HG02759 (cell line): ENCODE results near the gene RIT2.
"Not testable (repeated sequence)": the region's sequence is repeated elsewhere in the genome, so short reads cannot be mapped to it uniquely, and the experiment has no call there.

ENCODE experiments used
- ATAC-seq: cut with Tn5 transposase; IDR thresholded peaks from one replicate; pipeline ENCODE4 v1.9.1; 2021; ENCODE audit warnings: mild to moderate bottlenecking, moderate library complexity; ENCODE audit not compliant: unreplicated experiment

Gene RIT2

DNA sequence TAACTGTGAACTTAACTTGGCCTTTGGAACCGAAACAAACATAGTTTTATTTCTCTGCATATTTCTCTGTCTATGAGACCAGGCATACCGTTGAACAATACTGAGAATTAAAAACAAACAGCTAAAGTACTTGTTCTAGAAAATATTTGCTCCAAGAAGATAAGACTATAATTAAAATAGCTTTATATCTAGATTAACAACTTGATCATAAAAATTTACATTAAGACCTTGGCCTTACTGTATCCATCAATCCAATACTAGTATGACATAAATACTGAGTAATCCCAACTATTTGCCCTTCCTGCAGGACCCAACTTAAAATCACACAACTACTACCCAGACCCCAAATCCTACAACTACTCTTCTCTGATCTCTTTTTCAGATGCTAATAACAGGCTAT lies 260.9 kb downstream of the RIT2 start:
- ATAC-seq = no peak

DNA sequence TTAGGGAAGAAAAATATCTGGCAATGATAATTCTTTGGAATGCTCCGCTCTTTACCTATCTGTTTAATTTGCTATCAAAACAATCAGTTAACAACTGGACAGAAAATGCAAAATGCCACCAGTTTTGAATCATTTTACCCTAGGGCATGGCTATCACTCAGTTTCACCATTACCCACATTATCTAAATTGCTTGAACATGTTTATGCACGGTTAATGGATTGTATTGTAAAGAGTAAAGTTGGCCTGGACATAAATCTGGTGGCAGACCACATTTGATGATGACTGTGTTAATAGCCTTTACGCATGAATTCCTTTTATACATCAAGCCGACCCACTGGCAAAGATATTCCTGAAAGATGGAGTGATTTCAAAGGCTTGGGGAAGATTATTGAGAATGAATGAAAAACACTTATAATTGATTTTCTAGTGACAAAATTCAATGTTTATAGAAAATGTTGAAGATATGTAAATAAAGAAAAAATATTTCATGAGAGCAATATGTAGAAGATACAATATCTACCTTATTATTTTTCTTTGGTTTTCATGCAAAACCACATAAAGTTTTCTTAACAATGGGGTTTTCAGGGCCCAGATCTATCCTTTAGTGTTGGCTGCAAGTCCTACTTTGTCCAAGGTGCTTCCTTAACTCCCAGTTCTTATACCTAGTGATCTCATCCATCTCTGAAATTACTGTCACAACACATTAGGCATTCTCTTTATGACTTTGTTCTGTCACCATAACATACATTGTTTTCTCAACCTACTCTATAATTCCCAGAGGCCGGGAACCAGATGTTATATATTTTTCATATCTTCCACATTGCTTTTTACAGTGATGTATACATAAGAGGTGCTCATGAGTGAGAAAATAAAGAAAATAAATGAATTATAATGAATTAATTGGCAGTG lies 265.1 kb downstream of the RIT2 start:
- ATAC-seq = no peak

DNA sequence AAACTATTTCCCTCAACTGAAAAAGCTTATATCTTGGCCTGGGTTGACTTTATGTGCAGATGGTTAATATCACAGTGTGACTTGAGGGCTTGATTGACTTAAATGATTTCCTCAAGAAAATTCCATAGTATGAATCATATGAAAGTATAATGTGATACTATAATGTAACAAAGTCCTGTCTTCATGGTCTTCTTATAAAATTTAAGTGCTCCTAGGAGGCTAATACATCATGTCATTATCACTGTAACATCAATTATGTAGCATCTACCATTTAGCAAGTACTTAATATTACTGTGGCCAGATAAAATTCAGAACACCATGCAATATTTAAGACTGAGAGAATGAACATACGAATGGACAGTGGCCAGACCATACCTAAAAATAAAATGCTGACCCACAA lies 276.1 kb downstream of the RIT2 start:
- ATAC-seq = no peak

DNA sequence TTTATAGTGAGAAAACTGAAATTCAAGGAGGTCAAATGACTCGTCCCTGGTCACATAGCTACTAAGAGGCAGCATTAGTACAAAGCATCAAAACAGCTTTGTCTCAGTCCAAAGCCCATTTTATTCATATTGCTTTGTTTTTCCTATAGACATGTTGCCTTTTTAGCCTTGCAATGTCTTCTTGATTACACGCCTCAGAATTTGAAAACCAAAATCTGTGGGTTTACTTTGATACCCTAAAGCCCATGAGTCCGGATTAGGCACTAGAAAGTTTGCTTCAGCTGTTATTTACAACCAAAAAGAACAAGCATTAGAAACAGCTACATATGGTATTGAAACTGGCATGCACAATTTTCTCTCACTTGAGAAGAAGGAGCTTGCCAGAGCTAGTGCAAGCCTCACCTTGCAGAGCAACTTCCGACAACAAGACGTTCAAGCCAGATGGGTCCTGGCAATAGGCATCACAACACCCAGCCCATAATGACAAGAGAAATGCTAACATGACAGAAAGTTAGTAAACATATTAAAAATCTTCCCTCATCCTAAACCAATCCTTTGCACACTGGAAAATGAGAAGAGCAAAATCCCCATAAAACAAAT lies 276.8 kb downstream of the RIT2 start:
- no peak for ATAC-seq

DNA sequence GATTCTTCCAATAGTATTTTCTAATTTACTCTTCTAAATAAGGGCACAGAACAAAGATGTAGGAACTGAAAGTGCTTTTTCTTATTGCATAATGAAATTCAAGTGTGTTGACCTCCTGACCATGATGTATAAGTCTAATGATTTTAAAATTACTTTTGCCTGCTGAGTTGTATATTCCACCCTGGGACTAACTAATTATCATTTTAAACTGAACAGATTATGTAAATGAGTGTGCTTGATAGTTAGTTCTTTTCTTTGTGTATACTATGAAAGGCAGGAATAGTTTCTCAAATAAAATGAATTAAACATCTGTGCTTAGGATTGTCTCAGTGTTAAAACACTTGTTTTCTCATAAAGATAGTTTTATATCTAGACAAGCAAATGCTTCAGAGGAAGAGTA lies 284.5 kb downstream of the RIT2 start:
- no peak for ATAC-seq

DNA sequence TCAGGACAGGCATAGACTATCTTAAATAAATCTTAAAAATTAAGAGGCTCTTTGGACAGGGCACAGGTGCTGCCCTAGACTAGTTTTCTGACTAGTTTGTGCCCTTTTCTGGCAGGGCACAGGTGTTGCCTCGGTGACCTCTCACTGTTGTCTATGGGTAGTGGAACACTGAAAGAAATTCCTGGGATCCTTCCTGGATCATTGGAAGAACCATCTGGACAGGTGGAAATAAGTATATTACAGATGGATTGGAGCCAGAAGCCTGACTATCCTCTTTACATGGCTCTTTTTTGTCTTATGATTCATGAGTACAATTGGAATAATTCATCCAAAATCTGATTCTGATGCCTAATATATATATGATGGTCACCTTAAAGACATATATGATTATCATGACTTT lies 286.6 kb downstream of the RIT2 start:
- ATAC-seq = no peak

DNA sequence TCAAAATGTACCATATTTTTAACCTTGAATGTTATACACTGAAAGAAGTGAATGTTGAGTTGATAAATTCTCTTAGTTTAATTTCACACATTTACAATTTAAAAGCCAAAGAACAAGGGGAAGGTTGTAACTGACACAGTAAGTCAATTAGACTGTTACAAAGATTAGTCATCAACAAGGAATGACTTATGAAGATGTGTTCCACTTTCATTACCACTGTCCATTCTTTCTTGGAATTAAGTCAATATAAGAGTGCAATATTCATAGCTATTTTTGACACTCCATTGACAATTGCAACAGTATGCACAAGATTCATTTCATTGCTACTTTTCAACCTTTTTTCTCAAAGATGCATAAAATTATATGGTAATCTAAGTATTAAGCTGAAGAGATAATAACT lies 291.3 kb downstream of the RIT2 start:
- no peak for ATAC-seq

DNA sequence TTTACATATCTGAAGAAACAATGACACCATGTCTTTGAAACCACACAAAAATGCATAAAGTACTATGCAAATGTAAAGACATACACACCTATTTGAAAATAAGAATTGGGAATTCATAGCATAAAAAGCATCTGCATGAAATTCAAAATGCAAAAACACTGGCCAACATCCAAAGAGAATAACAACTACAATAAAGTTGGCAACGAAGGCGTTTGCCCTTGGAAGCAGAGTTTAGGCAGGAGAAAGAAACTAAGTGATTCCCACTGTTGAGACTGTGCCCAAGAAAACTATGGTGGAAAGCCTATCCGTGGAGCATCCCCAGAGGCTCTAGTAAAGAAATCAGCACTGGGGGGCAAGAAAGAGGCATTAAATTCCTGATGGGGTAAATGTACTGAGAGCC lies 292.8 kb downstream of the RIT2 start:
- no peak for ATAC-seq

DNA sequence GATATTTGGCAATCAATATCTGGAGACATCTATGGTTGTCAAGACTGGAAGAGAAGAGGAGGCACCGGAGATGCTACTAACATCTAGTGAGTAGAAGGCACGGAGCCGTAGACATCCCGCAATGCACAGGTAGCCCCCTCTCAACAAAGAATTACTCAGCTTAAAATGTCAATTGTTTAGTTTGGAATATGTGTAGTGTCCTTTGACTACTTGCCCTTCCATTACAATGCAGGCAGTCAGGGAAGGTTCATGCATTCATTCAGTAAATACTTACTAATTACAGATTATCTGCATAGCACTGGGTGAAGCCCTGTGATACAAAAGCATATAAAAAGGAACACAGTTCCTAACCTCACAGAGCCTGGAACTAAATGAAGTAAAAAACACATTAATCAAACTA lies 294.0 kb downstream of the RIT2 start:
- ATAC-seq = no peak

DNA sequence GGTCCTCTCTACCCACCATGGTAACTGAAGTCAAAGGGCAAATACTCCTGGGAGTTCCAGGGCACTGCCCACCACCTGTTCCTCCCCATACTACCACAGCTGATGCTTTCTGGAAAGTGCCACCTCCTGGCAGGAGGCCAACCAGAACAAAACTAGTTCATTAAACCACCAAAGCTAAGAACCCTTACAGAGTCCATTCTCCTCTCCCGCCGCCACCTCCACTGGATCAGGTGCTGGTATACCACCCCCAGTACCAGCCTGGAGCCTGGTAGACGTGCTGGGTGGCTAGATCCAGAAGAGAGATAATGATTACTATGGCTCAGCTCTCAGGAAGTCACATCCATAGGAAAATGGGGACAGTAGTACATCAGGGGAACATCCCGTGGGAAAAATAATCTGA lies 300.9 kb downstream of the RIT2 start:
- ATAC-seq = no peak

DNA sequence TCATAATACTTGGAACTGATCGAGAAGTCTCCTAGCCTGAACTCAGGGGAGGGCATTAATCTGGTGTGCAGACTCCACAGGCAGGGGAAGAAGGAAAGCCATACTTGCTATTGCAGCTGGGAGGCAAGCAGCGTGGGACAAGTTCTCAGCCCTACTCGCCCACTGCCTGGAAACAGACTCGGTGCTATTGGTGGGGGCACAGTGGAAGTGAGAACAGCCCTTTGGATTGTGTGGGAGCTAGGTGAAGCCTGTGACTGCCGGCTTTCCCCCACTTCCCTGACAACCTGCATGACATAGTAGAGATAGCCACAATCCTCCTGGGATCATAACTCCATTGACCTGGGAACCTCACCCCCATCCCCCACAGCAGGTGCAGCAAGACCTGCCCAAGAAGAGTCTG lies 301.3 kb downstream of the RIT2 start:
- no peak for ATAC-seq

DNA sequence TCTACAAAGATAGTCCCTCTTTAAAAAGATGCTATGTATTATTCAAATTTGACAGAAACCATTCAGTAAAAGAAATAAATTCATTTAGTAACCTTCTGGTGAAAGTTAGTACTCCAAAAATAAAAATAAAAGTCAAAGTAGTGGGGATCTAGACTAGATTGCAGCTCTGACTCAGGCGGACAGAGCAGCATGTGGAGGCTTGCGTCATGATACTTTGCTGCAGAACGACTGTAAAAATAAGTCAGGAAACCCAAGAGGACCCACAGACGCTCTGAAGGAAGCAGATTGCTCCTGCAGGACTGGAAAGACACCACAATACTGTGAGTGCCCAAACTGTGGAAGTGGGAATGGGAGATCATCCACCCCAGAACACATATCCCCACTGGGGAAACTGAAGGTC lies 301.9 kb downstream of the RIT2 start:
- no peak for ATAC-seq

DNA sequence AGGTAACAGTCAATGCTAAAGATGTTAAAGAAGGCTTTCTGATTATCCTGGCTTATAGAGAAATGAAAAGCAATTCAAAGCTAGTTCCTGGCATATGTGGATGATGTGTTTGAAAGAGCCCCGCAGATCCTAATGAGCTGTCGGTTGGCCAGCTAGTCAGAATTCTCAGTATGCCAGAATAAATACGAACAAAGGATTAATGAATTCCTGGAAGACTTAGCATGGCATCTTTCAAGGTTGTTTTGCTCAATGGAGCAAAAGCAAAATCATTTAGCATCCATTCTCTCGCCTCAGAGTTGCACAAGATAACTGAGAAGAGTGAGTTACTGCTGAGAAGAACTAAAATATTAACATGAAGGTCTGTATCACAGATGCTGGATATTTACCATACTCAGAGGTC lies 307.6 kb downstream of the RIT2 start:
- no peak for ATAC-seq

DNA sequence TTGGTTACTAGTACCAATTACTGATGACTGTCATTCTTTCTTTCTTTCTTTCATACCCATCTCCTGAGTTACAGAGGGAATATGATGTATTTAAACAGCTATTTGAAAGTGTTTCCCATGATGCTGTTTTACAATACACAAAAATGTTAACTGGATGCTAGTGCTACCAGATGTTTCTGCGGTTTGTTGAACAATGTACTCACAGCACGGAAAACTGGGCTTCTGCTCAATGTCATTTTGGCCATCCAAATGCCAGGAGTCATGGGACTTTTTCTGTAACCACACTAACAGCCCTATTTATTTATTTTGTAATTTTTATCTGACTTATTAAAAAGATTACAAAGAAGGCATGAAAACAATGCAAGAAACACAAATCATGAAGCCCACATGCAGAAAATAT lies 313.8 kb downstream of the RIT2 start:
- no peak for ATAC-seq

DNA sequence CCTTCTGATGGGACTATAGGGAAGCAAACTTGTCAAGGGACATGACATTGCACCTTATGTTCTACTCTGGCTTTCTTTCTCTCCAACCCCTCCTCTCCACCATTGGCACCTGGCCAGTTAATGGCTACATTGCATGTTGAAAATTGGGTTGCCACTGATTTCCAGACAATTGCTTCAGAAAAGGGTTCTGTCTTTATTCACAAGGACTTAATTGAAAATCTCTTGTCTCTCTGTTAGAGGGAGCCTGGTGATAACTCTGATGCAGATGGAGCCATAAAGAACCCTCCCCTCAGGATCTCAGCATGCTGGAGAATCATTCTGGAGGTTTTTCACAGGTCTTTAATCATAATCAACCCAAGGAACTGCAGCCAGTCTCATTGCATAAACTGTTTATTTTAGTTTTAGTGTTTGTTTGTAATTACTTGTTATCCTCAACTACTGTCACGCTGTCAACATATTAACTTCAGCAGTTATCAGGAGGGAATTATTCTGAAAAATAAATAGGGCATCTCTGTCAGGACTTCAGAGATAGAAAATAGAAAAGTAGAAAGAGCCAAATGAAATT lies 316.8 kb downstream of the RIT2 start:
- ATAC-seq = no peak

DNA sequence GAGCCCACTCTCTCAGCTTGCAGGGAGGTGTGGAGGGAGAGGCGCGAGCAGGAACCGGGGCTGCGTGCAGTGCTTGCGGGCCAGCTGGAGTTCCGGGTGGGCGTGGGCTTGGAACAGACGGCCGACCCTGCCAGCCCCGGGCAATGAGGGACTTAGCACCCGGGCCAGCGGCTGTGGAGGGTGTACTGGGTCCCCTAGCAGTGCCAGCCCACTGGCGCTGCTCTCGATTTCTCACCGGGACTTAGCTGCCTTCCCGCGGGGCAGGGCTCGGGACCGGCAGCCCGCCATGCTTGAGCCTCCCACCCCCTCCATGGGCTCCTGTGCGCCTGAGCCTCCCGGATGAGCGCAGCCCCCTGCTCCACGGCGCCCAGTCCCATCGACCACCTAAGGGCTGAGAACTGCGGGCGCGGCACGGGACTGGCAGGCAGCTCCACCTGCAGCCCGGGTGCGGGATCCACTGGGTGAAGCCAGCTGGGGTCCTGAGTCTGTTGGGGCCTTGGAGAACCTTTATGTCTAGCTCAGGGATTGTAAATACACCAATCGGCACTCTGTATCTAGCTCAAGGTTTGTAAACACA lies 320.2 kb downstream of the RIT2 start:
- not testable (repeated sequence) for ATAC-seq

DNA sequence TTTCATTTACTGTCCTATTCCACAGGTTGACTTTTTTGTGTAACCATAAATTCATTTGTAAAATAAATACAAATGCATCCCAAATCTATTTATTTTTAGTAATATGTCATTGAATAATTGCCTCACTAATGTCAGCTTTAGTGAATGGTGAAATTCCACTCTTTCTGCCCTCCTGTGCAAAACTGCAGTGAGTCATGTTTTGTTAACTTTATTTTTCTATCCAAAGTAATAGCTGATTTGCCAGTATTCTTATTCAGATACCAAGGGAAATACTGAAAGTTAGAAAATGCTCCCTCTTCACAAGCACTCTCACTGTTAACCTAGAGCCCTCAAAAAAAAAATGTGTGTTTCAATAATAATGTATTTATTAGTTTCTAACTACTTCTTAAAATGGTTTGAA lies 322.8 kb downstream of the RIT2 start:
- ATAC-seq = no peak

DNA sequence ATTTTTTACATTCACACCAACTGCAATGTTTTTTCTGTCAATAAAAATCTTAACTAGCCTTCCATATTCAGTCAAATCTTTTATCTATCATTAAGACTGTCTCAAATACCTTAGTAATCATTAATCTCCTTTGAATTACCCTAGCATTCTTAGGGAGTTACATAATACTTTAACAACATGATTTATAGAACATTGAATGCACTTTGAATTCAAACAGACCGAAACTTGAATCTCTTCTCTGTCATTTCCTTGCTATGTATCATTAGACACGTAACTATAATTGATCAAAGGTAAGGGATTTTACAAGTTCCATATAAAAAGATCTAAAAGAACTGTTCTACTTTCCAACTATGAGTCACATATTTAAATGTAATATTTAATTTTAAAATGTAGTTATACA lies 330.9 kb downstream of the RIT2 start:
- ATAC-seq = no peak

DNA sequence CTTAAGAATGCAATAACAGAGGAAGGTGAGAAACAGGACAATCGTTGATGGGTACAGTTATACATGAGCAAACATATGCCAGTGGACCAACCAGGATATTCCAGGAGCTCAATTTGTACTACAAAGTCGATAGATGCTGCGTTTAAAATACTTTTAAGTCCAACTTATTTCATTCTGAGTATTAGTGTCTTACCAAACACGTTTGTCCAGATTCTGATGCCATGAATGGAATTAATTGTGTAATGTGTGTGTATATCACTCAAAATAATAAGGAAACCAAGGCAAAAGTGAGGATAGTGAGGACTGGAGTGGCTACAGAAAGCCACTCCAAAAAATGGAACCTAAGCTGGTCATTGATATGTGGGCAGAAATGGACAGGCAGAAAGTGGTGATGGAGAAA lies 332.6 kb downstream of the RIT2 start:
- ATAC-seq = no peak

DNA sequence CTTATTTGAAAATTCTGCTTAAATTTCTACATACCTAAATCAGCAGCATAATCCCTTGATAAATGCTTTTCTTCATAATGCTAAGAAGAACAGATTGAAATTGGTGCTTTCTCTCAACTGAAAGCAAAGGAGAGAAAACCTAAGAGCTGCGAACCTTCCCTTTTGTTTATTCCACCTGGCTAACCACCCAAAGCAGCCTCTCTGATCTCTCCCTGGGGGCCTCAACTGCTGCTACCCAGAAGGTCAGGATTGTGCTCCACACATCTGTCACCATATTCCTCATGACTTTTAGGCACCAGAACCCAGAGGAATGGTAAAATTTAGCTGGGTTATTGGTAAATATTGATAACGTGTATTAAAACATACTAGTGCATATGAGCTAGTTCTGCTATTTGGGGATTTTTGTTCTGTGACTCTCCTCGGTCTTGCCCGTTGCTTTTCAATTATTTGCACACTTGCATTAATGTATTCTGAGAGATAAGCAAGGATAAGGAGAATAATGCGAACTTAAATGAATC lies 334.1 kb downstream of the RIT2 start:
- no peak for ATAC-seq

DNA sequence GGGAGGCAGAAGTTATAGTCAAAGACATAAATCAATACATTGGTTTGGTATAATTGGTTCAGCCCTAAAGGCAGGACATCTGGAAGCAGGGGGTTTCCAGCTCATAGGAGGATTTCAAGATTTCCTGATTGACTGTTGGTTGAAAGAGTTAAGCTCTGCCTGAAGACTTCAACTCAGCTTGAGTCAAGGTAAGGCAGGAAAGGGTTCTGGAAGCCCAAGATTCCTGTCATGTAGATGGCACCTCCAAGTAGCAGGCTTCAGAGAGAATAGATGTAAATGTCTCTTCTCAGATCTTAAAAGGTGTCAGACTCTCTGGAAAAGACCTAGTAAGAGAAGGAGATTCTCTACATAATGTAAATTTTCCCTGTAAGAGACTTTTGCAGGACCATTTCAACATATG lies 335.3 kb downstream of the RIT2 start:
- no peak for ATAC-seq
